GM23248 (cell line): ENCODE results near the gene NXNL2.

Experiments used
- EZH2 ChIP-seq: fragments of 200-600 bp; sonication (generic); IDR thresholded peaks from 2 replicates; pipeline ENCODE4 v1.6.1; 2018; ENCODE audit warnings: antibody characterized with exemption, mild to moderate bottlenecking; ENCODE audit not compliant: insufficient read depth, poor library complexity, severe bottlenecking
- EZH2phosphoT487 ChIP-seq: fragments of 200-600 bp; sonication (generic); IDR thresholded peaks from 2 replicates; pipeline ENCODE4 v1.6.1; 2018; ENCODE audit warnings: antibody characterized with exemption, moderate library complexity, mild to moderate bottlenecking, low read depth; ENCODE audit not compliant: insufficient read depth

DNA sequence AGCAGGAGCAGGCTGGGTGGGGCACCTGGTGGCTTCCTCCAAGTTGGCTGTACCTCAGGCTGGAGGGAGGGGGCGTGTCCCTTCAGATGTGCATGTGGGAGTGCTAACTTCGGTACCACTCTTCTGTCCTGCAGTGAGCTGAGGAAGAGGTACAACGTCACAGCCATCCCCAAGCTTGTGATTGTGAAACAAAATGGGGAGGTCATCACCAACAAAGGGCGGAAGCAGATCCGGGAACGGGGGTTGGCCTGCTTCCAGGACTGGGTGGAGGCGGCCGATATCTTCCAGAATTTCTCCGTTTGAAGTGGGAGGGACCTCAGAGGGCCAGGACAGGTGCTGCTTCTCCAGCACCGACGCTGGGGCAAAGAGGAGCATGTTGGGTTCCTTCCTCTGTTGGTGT, 9.3 kb downstream of the NXNL2 start:
- no peak for TF ChIP-seq EZH2
- TF ChIP-seq EZH2phosphoT487, result no peak
